ENCODE data around the gene ZBTB2.

ZBTB2 gene

GRCh38 chr6:151391471-151392413 is at the start of gene ZBTB2:
TSS of gene ZBTB2 (minus strand) at chr6:151391559. CDS start at chr6:151373637, 17,922 bp downstream.
- peak; percentile 70 for DNase-seq

DNA sequence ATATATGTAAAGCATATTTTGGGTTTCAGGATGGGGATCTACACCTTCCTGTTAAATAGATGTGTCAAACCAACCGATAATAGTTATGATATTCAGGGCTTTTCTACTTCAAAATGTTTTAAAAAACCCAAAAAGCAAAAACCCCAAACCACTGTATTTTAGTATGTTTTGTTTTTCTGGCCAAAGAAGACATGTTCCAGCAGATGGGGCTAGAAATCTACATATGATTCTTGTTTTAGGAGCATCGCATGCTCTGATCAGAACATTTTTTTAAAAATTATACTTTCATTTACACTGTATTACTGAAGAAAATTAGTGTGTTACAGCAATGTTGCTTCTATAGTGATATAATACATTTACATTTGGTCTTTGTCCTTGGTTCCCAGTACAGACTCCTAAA is 49.6 kb upstream of the ZBTB2 start:
- DNase-seq = peak; percentile 51

GRCh38 chr6:151440498-151440897 is 49.1 kb upstream of the ZBTB2 start:
- no peak for DNase-seq

- no peak for DNase-seq
These were observed 46.0 kb upstream of the ZBTB2 start for GRCh38 chr6:151437401-151437800.

DNA sequence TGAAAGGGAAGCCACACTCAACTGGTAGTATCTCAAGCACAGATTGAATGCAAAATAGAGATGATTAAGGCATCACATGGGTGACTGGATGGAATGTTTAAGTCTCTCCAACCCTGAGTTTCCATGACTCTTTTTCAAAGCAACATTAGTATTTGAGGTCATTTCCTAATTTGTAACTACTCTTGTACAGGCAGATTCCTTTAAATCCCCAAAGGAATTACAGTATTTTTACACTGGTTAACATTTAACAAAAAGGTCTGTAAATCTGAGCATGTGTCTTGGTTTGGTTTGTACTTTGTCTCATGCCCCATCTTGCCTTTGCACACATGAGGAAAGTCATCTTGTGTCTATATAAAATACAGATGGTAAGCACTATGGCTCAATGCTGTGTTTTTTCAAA is 45.4 kb upstream of the ZBTB2 start:
- peak; percentile 93 for DNase-seq

- DNase-seq = no peak
These were observed 44.9 kb upstream of the ZBTB2 start for GRCh38 chr6:151436300-151436699.

DNA sequence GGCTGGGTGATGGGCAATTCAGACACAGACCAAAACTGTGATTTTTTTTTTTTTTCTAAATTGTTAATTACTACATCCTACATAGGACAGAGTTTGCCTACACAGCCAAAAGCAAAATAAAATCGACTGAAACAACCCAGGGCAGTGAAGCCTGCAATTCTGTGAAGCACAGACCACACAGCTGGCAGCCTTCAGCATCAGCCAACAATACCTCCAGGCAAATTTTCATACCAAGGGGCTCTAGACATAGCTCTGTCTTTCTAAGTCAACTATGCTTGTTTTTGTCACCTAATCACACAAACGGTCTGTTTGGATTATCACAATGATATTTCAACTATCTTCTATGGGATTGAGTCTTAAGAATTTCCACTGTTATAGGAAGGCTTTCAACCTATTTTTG is 43.0 kb upstream of the ZBTB2 start:
- DNase-seq = no peak

- no peak for DNase-seq
These were observed 41.3 kb upstream of the ZBTB2 start for GRCh38 chr6:151432651-151433050.

DNA sequence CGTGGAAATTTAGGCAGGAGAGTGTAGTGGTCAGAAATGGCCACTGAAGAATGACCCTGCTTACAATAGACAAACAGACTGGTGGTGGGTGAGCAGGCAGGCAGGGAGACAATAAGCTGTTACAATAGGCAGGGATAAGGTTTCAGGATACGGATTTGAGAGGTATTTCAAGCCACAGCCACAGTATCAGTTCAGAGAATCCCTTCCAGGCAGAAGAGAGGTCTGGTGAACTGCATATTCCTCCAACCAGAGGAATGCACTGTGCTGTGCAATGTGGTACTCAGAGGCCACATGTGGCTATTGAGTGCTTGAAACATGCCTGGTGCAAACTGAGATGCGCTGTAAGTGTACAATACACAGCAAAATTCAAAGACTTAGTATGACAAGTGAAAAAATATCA is 40.0 kb upstream of the ZBTB2 start:
- DNase-seq = no peak

DNA sequence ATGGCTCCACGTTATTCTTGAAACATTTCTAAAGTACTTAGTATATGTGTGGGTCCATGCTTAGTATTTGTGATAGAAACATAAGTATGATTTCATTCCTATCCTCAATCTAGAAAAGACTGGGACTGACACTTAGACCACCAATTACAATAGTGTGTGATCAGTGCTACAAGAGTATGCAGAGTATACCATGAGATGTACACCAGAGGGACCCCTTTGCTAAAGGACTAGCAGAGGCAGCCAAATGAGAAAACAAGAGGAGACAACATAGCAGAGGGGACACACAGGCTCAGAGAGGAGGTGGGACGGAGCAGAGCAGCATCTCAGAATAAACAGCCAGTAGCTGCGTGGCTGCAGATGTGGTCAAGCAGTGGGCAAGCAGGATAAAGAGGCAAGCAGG is 39.5 kb upstream of the ZBTB2 start:
- DNase-seq = no peak

GRCh38 chr6:151428093-151428735 is 36.9 kb upstream of the ZBTB2 start:
- DNase-seq = no peak

GRCh38 chr6:151425561-151425960 is 34.2 kb upstream of the ZBTB2 start:
- no peak for DNase-seq

- no peak for DNase-seq
These were observed 31.6 kb upstream of the ZBTB2 start for GRCh38 chr6:151422981-151423380.

- DNase-seq = no peak
These were observed 26.1 kb upstream of the ZBTB2 start for GRCh38 chr6:151417477-151417876.

GRCh38 chr6:151414641-151415260 is 23.4 kb upstream of the ZBTB2 start:
- no peak for DNase-seq

DNA sequence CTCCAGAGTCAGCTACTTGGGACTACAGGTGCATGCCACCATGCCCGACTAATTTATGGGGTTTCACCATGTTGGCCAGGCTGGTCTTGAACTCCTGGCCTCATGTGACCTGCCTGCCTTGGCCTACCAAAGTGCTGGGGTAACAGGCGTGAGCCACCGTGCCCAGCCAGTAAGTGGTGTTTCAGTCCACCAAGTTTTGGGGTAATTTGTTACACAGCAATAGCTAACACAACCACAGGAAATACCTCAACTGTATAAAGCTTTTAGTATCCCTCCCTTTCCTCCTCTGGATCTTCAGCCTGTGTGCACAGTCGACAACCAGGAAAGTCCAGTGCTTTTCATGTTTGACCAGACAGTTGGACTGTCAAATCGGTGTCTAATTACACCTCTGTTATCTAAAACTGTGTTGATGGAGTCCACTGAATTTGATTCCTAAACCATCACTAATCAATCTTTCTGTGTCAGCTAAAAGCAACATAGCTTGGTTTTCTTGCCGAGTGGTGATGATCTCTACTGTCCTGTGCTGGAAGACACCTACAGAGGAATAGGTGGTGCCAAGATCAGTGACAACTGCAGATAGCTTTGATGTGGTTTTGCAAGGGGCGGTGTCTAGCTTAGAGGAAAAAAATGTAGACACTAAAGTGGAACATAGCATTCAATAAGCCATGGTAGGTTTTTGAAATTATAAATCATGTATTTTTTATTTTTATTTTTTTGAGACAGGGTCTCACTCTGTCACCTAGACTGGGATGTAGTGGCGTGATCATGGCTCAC is 22.2 kb upstream of the ZBTB2 start:
- no peak for DNase-seq

DNA sequence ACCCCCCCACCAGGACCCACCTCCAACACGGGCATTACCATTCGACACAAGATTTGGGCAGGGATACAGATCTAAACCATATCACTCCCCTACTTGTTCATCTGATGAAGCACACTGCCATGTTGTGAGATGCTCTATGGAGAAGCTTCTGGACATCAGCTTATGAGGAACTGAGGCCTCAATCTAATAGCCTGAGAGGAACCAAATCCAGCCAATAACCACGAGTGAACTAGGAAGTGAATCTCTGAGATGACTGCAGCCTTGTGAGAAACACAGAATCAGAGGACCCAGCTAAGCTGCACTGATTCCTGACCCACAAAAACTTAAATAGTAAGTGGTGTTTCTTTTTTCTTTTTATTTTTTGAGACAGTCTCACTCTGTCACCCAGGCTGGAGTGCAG is 21.6 kb upstream of the ZBTB2 start:
- no peak for DNase-seq

DNA sequence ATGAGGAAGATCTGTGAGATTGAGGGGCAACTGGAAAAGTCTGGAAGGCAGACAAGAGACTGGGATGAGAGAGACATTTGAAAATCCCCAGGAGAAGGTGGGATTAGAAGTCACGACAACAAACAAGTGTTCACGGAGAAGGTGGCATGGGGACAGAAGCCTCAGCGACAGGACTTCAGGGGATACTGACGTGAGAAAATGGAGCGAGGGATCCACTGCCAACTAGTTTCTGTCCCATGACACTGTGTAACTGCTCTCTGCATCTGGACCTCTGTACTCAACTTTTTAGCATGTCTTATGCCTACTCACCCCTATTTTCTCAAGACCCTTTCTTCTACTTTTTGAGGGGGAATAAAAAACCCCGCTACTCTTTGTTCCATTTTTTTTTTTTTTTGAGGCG is 18.3 kb upstream of the ZBTB2 start:
- DNase-seq = no peak

- no peak for DNase-seq
These were observed 17.9 kb upstream of the ZBTB2 start for GRCh38 chr6:151409260-151409659.

- DNase-seq = no peak
These were observed 17.5 kb upstream of the ZBTB2 start for GRCh38 chr6:151408858-151409257.

- DNase-seq = no peak
These were observed 12.6 kb upstream of the ZBTB2 start for GRCh38 chr6:151403919-151404308.

GRCh38 chr6:151402228-151402627 is 10.9 kb upstream of the ZBTB2 start:
- DNase-seq = no peak

DNA sequence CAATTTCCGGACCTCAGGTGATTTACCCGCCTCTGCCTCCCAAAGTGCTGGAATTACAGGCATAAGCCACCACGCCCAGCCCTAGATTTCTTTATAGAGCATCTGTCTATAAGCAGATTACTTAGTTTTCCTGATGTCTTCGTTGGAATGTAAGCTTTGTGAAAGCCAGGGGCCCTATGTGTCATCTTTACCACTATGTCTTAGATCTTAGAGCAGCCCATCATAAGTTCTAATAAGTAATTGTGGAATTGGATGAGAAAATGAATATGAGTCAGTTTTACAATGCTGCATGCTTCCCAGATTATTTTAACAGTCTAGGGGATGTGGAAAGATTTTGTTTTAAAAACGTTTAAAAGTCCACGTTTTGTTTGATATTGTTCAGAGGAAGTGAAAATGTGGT is 9.1 kb upstream of the ZBTB2 start:
- peak; percentile 71 for DNase-seq

Measured in fibroblast of upper back skin (primary cell).